ENCODE results near the gene TCF23.
"Not testable (repeated sequence)": the region's sequence is repeated elsewhere in the genome, so short reads cannot be mapped to it uniquely, and the experiment has no call there.

Gene TCF23

GRCh38 chr2:27148801-27149439 is at the start of gene TCF23:
Gene TCF23, plus strand, starts transcription at chr2:27149004. Its CDS starts 130 bp downstream, at chr2:27149134.
- no peak for DNase-seq (ENCODE audit: low read depth in 2 of 2)

GRCh38 chr2:27099334-27099955 is 49.4 kb upstream of the TCF23 start:
- DNase-seq (ENCODE audit: low read depth in 2 of 2), result no peak

GRCh38 chr2:27100036-27100435 is 48.8 kb upstream of the TCF23 start:
- DNase-seq (ENCODE audit: low read depth in 2 of 2), result no peak

- no peak for DNase-seq (ENCODE audit: low read depth in 2 of 2)
Observed at GRCh38 chr2:27102329-27102728, 46.5 kb upstream of the TCF23 start.

GRCh38 chr2:27105981-27106380 is 42.8 kb upstream of the TCF23 start:
- no peak for DNase-seq (ENCODE audit: low read depth in 2 of 2)

- no peak for DNase-seq (ENCODE audit: low read depth in 2 of 2)
Observed at GRCh38 chr2:27108221-27108620, 40.6 kb upstream of the TCF23 start.

- DNase-seq (ENCODE audit: low read depth in 2 of 2), result no peak
Observed at GRCh38 chr2:27109083-27109482, 39.7 kb upstream of the TCF23 start.

- DNase-seq (ENCODE audit: low read depth in 2 of 2), result not testable (repeated sequence)
Observed at GRCh38 chr2:27110603-27111352, 38.0 kb upstream of the TCF23 start.

- DNase-seq (ENCODE audit: low read depth in 2 of 2), result not testable (repeated sequence)
Observed at GRCh38 chr2:27111392-27112078, 37.3 kb upstream of the TCF23 start.

- no peak for DNase-seq (ENCODE audit: low read depth in 2 of 2)
Observed at GRCh38 chr2:27115519-27115918, 33.3 kb upstream of the TCF23 start.

GRCh38 chr2:27117995-27118524 is 30.7 kb upstream of the TCF23 start:
- DNase-seq (ENCODE audit: low read depth in 2 of 2), result no peak

- no peak for DNase-seq (ENCODE audit: low read depth in 2 of 2)
Observed at GRCh38 chr2:27118525-27119329, 30.1 kb upstream of the TCF23 start, which contains the start of gene CGREF1. Gene CGREF1, minus strand, starts transcription at chr2:27119128. Its CDS starts 14,762 bp downstream, at chr2:27104366.

- DNase-seq (ENCODE audit: low read depth in 2 of 2), result not testable (repeated sequence)
Observed at GRCh38 chr2:27119330-27119670, 29.5 kb upstream of the TCF23 start.

- DNase-seq (ENCODE audit: low read depth in 2 of 2), result no peak
Observed at GRCh38 chr2:27121906-27122305, 26.9 kb upstream of the TCF23 start.

- DNase-seq (ENCODE audit: low read depth in 2 of 2), result no peak
Observed at GRCh38 chr2:27122791-27123190, 26.0 kb upstream of the TCF23 start.

- DNase-seq (ENCODE audit: low read depth in 2 of 2), result no peak
Observed at GRCh38 chr2:27123302-27124150, 25.3 kb upstream of the TCF23 start, which contains the start of gene ABHD1. Gene ABHD1, plus strand, starts transcription at chr2:27123815. Its CDS starts 134 bp downstream, at chr2:27123949.

GRCh38 chr2:27125104-27125503 is 23.7 kb upstream of the TCF23 start:
- no peak for DNase-seq (ENCODE audit: low read depth in 2 of 2)

- no peak for DNase-seq (ENCODE audit: low read depth in 2 of 2)
Observed at GRCh38 chr2:27126252-27126710, 22.5 kb upstream of the TCF23 start.

- no peak for DNase-seq (ENCODE audit: low read depth in 2 of 2)
Observed at GRCh38 chr2:27127883-27128667, 20.7 kb upstream of the TCF23 start.

All from fibroblast of skin of left biceps (primary cell).